HG03103 (cell line): Measurements from ENCODE around the gene TNFRSF12A.
"Not testable (repeated sequence)": the region's sequence is repeated elsewhere in the genome, so short reads cannot be mapped to it uniquely, and the experiment has no call there.

Source experiments
- ATAC-seq: cut with Tn5 transposase; IDR thresholded peaks from one replicate; pipeline ENCODE4 v1.9.1; 2021; ENCODE audit warnings: low read depth; ENCODE audit not compliant: unreplicated experiment

Gene TNFRSF12A

GRCh38 chr16:3060339-3061127 is 40.4 kb downstream of the TNFRSF12A start:
- no peak for ATAC-seq

- ATAC-seq, result no peak
Observed at GRCh38 chr16:3062553-3062952, 42.4 kb downstream of the TNFRSF12A start.

GRCh38 chr16:3063625-3064386 is 43.6 kb downstream of the TNFRSF12A start:
- no peak for ATAC-seq

GRCh38 chr16:3065069-3065741 is 45.0 kb downstream of the TNFRSF12A start, which contains the start of gene IL32:
IL32 (plus strand) TSS chr16:3065640; CDS start chr16:3065812, 172 bp downstream.
- no peak for ATAC-seq

GRCh38 chr16:3065742-3066439 is 45.7 kb downstream of the TNFRSF12A start:
- ATAC-seq, result no peak

- no peak for ATAC-seq
Observed at GRCh38 chr16:3066440-3066748, 46.2 kb downstream of the TNFRSF12A start.

- ATAC-seq, result no peak
Observed at GRCh38 chr16:3068487-3068886, 48.3 kb downstream of the TNFRSF12A start.

- ATAC-seq, result not testable (repeated sequence)
Observed at GRCh38 chr16:3069146-3069545, 49.0 kb downstream of the TNFRSF12A start.

GRCh38 chr16:3070608-3071111 is 50.5 kb downstream of the TNFRSF12A start:
- ATAC-seq, result no peak

GRCh38 chr16:3071655-3072054 is 51.5 kb downstream of the TNFRSF12A start:
- ATAC-seq, result no peak
